Tibial nerve (tissue), 3 donors: Measurements from ENCODE around the gene RIN3.

ENCODE experiments used
- POLR2A ChIP-seq, 2 donors: fragments of 450-650 bp; IDR thresholded peaks; one replicate each; pipeline ENCODE4 v1.6.1; 2017; ENCODE audit warnings: antibody characterized with exemption in 2 of 2, mild to moderate bottlenecking in 2 of 2, moderate library complexity in 2 of 2
- TF ChIP-seq, protein P1 (sequence below), 5 experiments: fragments of 200-600 bp in 3 of 5; fragments of 450-650 bp in 2 of 5; sonication (generic) in 3 of 5; IDR thresholded peaks; one replicate each; pipeline ENCODE4 v1.5.1; 2016 to 2019; ENCODE audit warnings: antibody characterized with exemption in 5 of 5, mild to moderate bottlenecking in 3 of 5, moderate library complexity in 2 of 5

DNA sequence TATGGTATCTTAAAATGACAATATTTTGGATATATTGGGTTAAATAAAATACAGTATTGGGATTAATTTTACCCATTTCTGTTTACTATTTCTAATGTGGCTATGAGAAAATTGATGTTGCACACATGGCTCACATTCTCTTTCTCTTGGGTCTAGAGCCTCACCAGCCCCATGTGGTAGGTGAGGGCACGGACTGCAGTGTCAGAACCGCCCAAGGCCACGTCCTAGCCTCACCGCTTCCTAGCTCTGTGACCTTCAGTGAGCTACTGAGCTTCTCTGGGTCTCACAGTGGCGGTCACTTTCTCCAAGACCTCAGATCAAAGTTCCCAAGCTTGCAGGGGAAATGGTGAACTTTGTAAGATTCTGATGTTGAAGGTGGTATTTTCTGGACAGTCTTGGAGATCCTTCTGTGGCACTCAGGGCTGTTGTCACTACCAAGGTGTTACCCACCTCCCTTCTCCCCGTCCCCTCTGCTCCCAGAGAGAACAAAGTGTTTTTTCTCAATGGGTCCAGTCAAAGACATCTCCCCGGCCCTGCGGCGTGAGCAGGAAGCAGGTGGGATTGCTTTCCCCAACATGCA lies 87.6 kb downstream of the RIN3 start:
- TF ChIP-seq, protein P1, sequence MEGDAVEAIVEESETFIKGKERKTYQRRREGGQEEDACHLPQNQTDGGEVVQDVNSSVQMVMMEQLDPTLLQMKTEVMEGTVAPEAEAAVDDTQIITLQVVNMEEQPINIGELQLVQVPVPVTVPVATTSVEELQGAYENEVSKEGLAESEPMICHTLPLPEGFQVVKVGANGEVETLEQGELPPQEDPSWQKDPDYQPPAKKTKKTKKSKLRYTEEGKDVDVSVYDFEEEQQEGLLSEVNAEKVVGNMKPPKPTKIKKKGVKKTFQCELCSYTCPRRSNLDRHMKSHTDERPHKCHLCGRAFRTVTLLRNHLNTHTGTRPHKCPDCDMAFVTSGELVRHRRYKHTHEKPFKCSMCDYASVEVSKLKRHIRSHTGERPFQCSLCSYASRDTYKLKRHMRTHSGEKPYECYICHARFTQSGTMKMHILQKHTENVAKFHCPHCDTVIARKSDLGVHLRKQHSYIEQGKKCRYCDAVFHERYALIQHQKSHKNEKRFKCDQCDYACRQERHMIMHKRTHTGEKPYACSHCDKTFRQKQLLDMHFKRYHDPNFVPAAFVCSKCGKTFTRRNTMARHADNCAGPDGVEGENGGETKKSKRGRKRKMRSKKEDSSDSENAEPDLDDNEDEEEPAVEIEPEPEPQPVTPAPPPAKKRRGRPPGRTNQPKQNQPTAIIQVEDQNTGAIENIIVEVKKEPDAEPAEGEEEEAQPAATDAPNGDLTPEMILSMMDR (IDR thresholded peaks at IDR 0.05) = no peak
- no peak for TF ChIP-seq POLR2A (IDR thresholded peaks at IDR 0.05)
